Epithelial cell of esophagus (primary cell): ENCODE results near the gene PLCH2.

Source experiments
- DNase-seq: peaks from one replicate; pipeline ENCODE4 v3.0.0; 2010; ENCODE audit warnings: low read depth
- H3K4me3 ChIP-seq: 2 replicates; pipeline ENCODE4 v1.5.1; 2011; ENCODE audit warnings: mild to moderate bottlenecking, low read length, control low read depth
- CTCF ChIP-seq: IDR thresholded peaks from 2 replicates; pipeline ENCODE4 v1.5.1; 2011; ENCODE audit warnings: low read depth, mild to moderate bottlenecking, low read length, control low read depth, inconsistent platforms; ENCODE audit not compliant: insufficient read depth; ENCODE audit errors: missing control alignments

Gene PLCH2

GRCh38 chr1:2541619-2542245 is 65.6 kb downstream of the PLCH2 start:
- DNase-seq, result no peak
- TF ChIP-seq CTCF, result no peak
- H3K4me3 ChIP-seq, result no peak overlapping the region

- no peak for TF ChIP-seq CTCF
- H3K4me3 ChIP-seq, result no peak overlapping the region
- no peak for DNase-seq
Measured at GRCh38 chr1:2542246-2542915, 66.3 kb downstream of the PLCH2 start.

GRCh38 chr1:2543543-2544092 is 67.5 kb downstream of the PLCH2 start:
- H3K4me3 ChIP-seq, result no peak overlapping the region
- DNase-seq, result no peak
- no peak for TF ChIP-seq CTCF

- no peak overlapping the region for H3K4me3 ChIP-seq
- no peak for DNase-seq
- TF ChIP-seq CTCF, result no peak
Measured at GRCh38 chr1:2544093-2544874, 68.2 kb downstream of the PLCH2 start.

- H3K4me3 ChIP-seq, result no peak overlapping the region
- no peak for DNase-seq
- TF ChIP-seq CTCF, result no peak
Measured at GRCh38 chr1:2544875-2545640, 69.0 kb downstream of the PLCH2 start.

GRCh38 chr1:2545754-2546514 is 69.8 kb downstream of the PLCH2 start:
- DNase-seq, result peak; percentile 64
- peak overlapping the region; percentile 45 for H3K4me3 ChIP-seq
- no peak for TF ChIP-seq CTCF
